ENCODE data around the gene LRFN5.
"Not testable (repeated sequence)": the region's sequence is repeated elsewhere in the genome, so short reads cannot be mapped to it uniquely, and the experiment has no call there.

Gene LRFN5

GRCh38 chr14:41673601-41674000 is 66.9 kb downstream of the LRFN5 start:
- peak; percentile 59 for ATAC-seq
- H3K9me3 Mint-ChIP-seq, H3K27ac Mint-ChIP-seq, H3K27me3 Mint-ChIP-seq, H3K4me1 Mint-ChIP-seq, H3K4me3 Mint-ChIP-seq, H3K36me3 Mint-ChIP-seq: not testable (repeated sequence)

- not testable (repeated sequence) for H3K9me3 Mint-ChIP-seq, H3K36me3 Mint-ChIP-seq, H3K4me1 Mint-ChIP-seq, ATAC-seq, H3K27me3 Mint-ChIP-seq, H3K27ac Mint-ChIP-seq, H3K4me3 Mint-ChIP-seq
Measured at GRCh38 chr14:41674511-41674971, 67.9 kb downstream of the LRFN5 start.

DNA sequence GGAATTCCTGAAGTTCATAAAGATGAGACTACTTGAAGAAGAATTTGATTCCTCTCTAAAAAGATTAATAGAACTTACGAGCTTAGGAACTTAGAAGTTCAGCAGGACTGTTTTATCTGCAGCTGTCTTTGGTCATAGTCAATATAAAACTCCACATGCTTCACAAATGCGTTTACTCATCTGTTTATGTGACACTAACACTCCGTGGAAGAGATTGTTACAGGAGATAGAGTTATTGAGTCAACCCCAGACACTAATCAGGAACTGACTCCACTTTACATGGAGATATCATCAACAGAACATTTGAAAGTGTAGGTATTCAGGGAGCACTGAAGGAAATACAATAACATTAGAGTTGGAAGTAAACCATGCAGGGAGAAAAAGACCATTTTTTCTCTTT is 92.8 kb downstream of the LRFN5 start:
- Mint-ChIP-seq H3K27ac (no peak overlapping the region), H3K4me1 (no peaks in the 10 kb centered on the region), H3K27me3 (no peaks in the 10 kb centered on the region), H3K9me3 (no peaks in the 10 kb centered on the region), H3K36me3 (no peaks in the 10 kb centered on the region), H3K4me3 (no peak overlapping the region)
- no peak for ATAC-seq

- Mint-ChIP-seq H3K27me3 (no peaks in the 10 kb centered on the region), H3K4me3 (no peak overlapping the region), H3K27ac (no peak overlapping the region), H3K4me1 (peaks cover 9% of the 10 kb centered on the region), H3K9me3 (no peaks in the 10 kb centered on the region), H3K36me3 (no peaks in the 10 kb centered on the region)
- ATAC-seq = no peak
Measured at GRCh38 chr14:41718477-41719166, 111.9 kb downstream of the LRFN5 start.

- no peaks in the 10 kb centered on the region for H3K36me3 Mint-ChIP-seq
- ATAC-seq = no peak
- H3K4me3 Mint-ChIP-seq = no peak overlapping the region
- no peak overlapping the region for H3K27ac Mint-ChIP-seq
- no peaks in the 10 kb centered on the region for H3K4me1 Mint-ChIP-seq
- peaks cover 11% of the 10 kb centered on the region for H3K9me3 Mint-ChIP-seq
- no peaks in the 10 kb centered on the region for H3K27me3 Mint-ChIP-seq
Measured at GRCh38 chr14:41739203-41739602, 132.5 kb downstream of the LRFN5 start.

- H3K27ac Mint-ChIP-seq = no peak overlapping the region
- H3K9me3 Mint-ChIP-seq = no peaks in the 10 kb centered on the region
- H3K27me3 Mint-ChIP-seq = no peaks in the 10 kb centered on the region
- no peak for ATAC-seq
- H3K4me1 Mint-ChIP-seq = peaks cover 7% of the 10 kb centered on the region
- H3K36me3 Mint-ChIP-seq = no peaks in the 10 kb centered on the region
- H3K4me3 Mint-ChIP-seq = no peak overlapping the region
Measured at GRCh38 chr14:41743140-41743539, 136.5 kb downstream of the LRFN5 start.

- Mint-ChIP-seq H3K27me3 (no peaks in the 10 kb centered on the region), H3K27ac (peak overlapping the region; percentile 55), H3K4me1 (peaks cover 18% of the 10 kb centered on the region), H3K36me3 (no peaks in the 10 kb centered on the region), H3K4me3 (peak overlapping the region; percentile 53), H3K9me3 (peaks cover 3% of the 10 kb centered on the region)
- peak; percentile 54 for ATAC-seq
Measured at GRCh38 chr14:41749429-41749828, 142.8 kb downstream of the LRFN5 start.

GRCh38 chr14:41750575-41750974 is 143.9 kb downstream of the LRFN5 start:
- ATAC-seq, H3K4me3 Mint-ChIP-seq, H3K27ac Mint-ChIP-seq, H3K36me3 Mint-ChIP-seq, H3K27me3 Mint-ChIP-seq, H3K9me3 Mint-ChIP-seq: not testable (repeated sequence)
- H3K4me1 Mint-ChIP-seq = peaks cover 18% of the 10 kb centered on the region

DNA sequence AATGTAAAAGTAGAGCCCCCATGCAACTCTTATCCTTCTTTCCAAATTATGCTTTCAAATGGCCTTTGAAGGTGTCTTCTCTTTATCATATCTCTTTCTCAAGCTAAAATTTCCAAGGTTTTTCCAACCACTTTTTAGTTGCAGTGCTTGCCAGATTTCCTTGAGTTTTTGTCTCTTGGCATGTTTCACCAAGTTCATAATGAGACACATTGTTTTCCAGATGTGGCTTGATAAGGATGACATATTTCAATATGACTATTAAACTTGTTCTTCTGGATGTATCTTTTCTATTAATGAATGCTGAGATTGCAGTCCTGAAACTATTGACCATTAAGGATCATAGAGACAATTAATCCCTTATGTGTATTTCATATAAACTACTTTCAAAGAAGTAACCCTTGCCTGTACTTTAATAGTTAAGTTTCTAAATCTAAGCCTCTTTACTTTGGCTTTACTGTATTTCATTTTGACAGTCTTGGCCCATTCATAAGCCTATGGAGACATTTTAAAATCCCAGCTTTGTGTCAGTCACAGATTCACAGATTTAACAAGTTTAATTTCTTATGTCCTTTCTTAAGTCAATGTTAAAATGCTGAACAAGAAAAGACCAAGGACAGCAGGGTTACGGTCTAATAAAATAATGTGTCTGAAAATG is 151.5 kb downstream of the LRFN5 start:
- H3K27ac Mint-ChIP-seq = no peak overlapping the region
- H3K4me3 Mint-ChIP-seq = no peak overlapping the region
- no peaks in the 10 kb centered on the region for H3K4me1 Mint-ChIP-seq
- no peaks in the 10 kb centered on the region for H3K36me3 Mint-ChIP-seq
- ATAC-seq = no peak
- H3K9me3 Mint-ChIP-seq = peaks cover 2% of the 10 kb centered on the region
- no peaks in the 10 kb centered on the region for H3K27me3 Mint-ChIP-seq

GRCh38 chr14:41761204-41761603 is 154.5 kb downstream of the LRFN5 start:
- Mint-ChIP-seq H3K4me1 (no peaks in the 10 kb centered on the region), H3K36me3 (no peaks in the 10 kb centered on the region), H3K4me3 (no peak overlapping the region), H3K27ac (no peak overlapping the region), H3K27me3 (no peaks in the 10 kb centered on the region), H3K9me3 (peaks cover 2% of the 10 kb centered on the region)
- ATAC-seq = no peak

DNA sequence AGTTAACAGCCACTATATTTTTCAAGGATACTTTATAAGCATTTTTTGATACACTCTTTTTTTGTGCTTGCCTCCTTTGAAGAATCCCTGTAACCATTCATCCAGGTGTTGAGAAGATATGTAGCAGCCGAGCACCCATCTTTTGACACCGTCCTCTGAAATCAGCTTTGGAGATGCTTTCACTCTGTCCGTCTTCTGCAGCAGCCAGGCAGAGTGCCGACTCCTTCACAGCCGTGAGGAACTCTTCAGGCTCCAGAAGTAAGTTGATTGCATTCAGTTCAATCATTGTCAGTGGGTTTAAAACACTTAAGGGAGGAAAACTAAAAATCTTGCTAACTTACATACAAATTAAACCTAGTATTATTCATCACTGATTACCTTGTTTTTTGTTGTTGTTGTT is 160.1 kb downstream of the LRFN5 start:
- no peaks in the 10 kb centered on the region for H3K36me3 Mint-ChIP-seq
- no peaks in the 10 kb centered on the region for H3K4me1 Mint-ChIP-seq
- ATAC-seq = no peak
- H3K9me3 Mint-ChIP-seq = no peaks in the 10 kb centered on the region
- H3K27ac Mint-ChIP-seq = no peak overlapping the region
- H3K4me3 Mint-ChIP-seq = no peak overlapping the region
- H3K27me3 Mint-ChIP-seq = no peaks in the 10 kb centered on the region

GRCh38 chr14:41773536-41774279 is 167.0 kb downstream of the LRFN5 start:
- Mint-ChIP-seq H3K27ac (no peak overlapping the region), H3K36me3 (no peaks in the 10 kb centered on the region), H3K4me1 (no peaks in the 10 kb centered on the region), H3K27me3 (no peaks in the 10 kb centered on the region), H3K4me3 (no peak overlapping the region), H3K9me3 (no peaks in the 10 kb centered on the region)
- ATAC-seq = no peak

- Mint-ChIP-seq H3K9me3 (no peaks in the 10 kb centered on the region), H3K36me3 (no peaks in the 10 kb centered on the region), H3K27ac (no peak overlapping the region), H3K27me3 (no peaks in the 10 kb centered on the region), H3K4me3 (no peak overlapping the region), H3K4me1 (no peaks in the 10 kb centered on the region)
- ATAC-seq = no peak
Measured at GRCh38 chr14:41782511-41782910, 175.8 kb downstream of the LRFN5 start.

- no peaks in the 10 kb centered on the region for H3K36me3 Mint-ChIP-seq
- H3K27ac Mint-ChIP-seq = no peak overlapping the region
- no peaks in the 10 kb centered on the region for H3K4me1 Mint-ChIP-seq
- H3K4me3 Mint-ChIP-seq = no peak overlapping the region
- ATAC-seq = no peak
- no peaks in the 10 kb centered on the region for H3K27me3 Mint-ChIP-seq
- H3K9me3 Mint-ChIP-seq = no peaks in the 10 kb centered on the region
Measured at GRCh38 chr14:41783403-41783802, 176.7 kb downstream of the LRFN5 start.

DNA sequence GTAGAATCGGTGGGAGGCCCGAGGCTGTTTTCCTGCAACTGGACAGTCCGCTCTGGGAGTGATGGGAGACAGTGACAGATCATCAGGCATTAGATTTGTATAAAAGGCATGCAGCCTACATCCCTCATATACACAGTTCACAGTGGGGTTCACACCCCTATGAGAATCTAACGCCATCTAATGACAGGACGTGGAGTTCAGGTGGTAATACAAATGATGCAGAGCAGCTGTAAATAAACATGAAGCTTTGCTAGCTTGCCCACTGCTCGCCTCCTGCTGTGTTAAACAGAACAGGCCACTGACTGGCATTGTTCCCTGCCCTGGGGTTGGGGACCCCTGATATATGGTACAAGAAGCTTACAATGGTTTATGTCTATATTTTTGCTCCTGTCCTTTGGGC is 179.0 kb downstream of the LRFN5 start:
- Mint-ChIP-seq H3K27me3 (no peaks in the 10 kb centered on the region), H3K36me3 (no peaks in the 10 kb centered on the region), H3K9me3 (no peaks in the 10 kb centered on the region), H3K4me3 (no peak overlapping the region), H3K4me1 (no peaks in the 10 kb centered on the region), H3K27ac (no peak overlapping the region)
- ATAC-seq = no peak

GRCh38 chr14:41799817-41800216 is 193.1 kb downstream of the LRFN5 start:
- ATAC-seq = no peak
- Mint-ChIP-seq H3K4me1 (no peaks in the 10 kb centered on the region), H3K9me3 (no peaks in the 10 kb centered on the region), H3K27ac (no peak overlapping the region), H3K36me3 (no peaks in the 10 kb centered on the region), H3K4me3 (no peak overlapping the region), H3K27me3 (no peaks in the 10 kb centered on the region)
